HL-60 (cell line): ENCODE data around the gene ATRN.

Experiments used
- DNase-seq, 2 experiments: peaks; one replicate each; pipeline ENCODE4 v3.0.0-alpha.2; 2010 to 2020; ENCODE audit warnings: low read depth in 1 of 2, low spot score in 1 of 2
- H3K27ac ChIP-seq: fragments of 250-450 bp; sonication (Bioruptor Pico); replicated peaks from 2 replicates; pipeline ENCODE4 v1.5.1; 2020; ENCODE audit warnings: mild to moderate bottlenecking, moderate library complexity
- H3K27me3 ChIP-seq: fragments of 250-450 bp; sonication (Bioruptor Pico); 2 replicates; pipeline ENCODE4 v1.5.1; 2021; ENCODE audit warnings: mild to moderate bottlenecking, moderate library complexity; ENCODE audit not compliant: insufficient read depth, poor library complexity, severe bottlenecking
- H3K4me3 ChIP-seq: replicated peaks from 2 replicates; pipeline ENCODE4 v1.5.1; 2011; ENCODE audit warnings: mild to moderate bottlenecking, control low read depth, low read length; ENCODE audit not compliant: insufficient read depth
- CTCF ChIP-seq: IDR thresholded peaks from one replicate; pipeline ENCODE4 v1.5.1; 2011; ENCODE audit warnings: low read length, control low read depth, inconsistent platforms; ENCODE audit not compliant: insufficient read depth
- GABPA ChIP-seq: IDR thresholded peaks from 2 replicates; pipeline ENCODE4 v1.6.1; 2012; ENCODE audit warnings: low read depth
- POLR2AphosphoS5 ChIP-seq: IDR thresholded peaks from 2 replicates; pipeline ENCODE4 v1.6.1; 2012; ENCODE audit warnings: low read depth
- REST ChIP-seq: IDR thresholded peaks from 2 replicates; pipeline ENCODE4 v1.6.1; 2012; ENCODE audit warnings: low read depth; ENCODE audit not compliant: insufficient replicate concordance
- SPI1 ChIP-seq: IDR thresholded peaks from 2 replicates; pipeline ENCODE4 v1.6.1; 2012; ENCODE audit warnings: low read depth, mild to moderate bottlenecking, borderline replicate concordance

The ATRN gene

GRCh38 chr20:3616250-3616649 lies 145.4 kb downstream of the ATRN start:
- Histone ChIP-seq H3K4me3 (no peak overlapping the region), H3K27ac (no peak overlapping the region), H3K27me3 (no peaks in the 10 kb centered on the region)
- DNase-seq = no peak
- TF ChIP-seq POLR2AphosphoS5 = no peak
- TF ChIP-seq CTCF = no peak

DNA sequence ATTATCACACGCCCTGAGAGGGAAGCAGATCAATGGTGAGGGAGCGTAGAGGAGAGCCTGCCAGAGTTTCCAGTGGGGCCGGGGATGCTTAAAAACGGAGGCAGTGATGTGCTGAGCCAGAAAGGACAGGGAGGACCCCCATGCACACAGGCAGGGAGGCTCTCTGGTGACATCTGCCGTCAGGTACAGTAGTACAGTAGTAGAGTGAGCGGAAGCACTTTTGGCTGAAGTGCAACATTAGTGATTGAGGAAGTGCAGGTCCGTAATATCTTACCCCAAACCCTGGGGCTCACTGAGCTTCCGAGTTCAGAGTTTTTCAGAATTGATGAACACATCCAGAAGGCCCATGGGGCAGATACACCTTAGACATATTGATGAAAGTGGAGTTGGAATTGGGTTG lies 150.3 kb downstream of the ATRN start:
- TF ChIP-seq POLR2AphosphoS5 (no peak), SPI1 (peak; percentile 92)
- no peak overlapping the region for H3K4me3 ChIP-seq
- no peak overlapping the region for H3K27ac ChIP-seq
- DNase-seq = peak; percentile 2 to 72
- H3K27me3 ChIP-seq = no peaks in the 10 kb centered on the region

- Histone ChIP-seq H3K27me3 (no peaks in the 10 kb centered on the region), H3K4me3 (no peak overlapping the region), H3K27ac (no peak overlapping the region)
- no peak for DNase-seq
- TF ChIP-seq POLR2AphosphoS5 (no peak), REST (no peak), GABPA (no peak), CTCF (no peak)
Observed at GRCh38 chr20:3622406-3622805, 151.6 kb downstream of the ATRN start.

DNA sequence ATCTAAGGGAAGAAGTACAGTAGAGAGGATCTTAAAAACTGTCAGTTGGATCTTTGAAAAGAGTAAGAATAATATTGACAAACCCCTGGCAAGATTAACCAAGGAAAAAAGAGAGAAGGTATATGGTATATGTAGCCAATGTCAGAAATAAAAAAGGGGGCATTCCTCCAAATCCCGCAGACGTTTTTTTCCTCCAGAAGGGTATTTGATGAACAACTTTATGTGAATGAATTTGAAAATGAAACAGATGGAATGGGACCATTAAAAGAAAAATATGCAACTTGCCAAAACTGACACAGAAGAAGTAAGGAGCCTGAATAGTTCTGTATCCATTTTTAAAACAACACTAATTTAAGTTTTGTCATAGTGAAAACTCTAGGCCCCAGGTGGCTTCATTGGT lies 156.7 kb downstream of the ATRN start:
- no peak for DNase-seq
- TF ChIP-seq REST (no peak), POLR2AphosphoS5 (no peak), GABPA (no peak), CTCF (no peak), SPI1 (no peak)
- Histone ChIP-seq H3K27me3 (no peaks in the 10 kb centered on the region), H3K4me3 (no peak overlapping the region), H3K27ac (no peak overlapping the region)
